Measurements from ENCODE around the gene ONECUT1. TPM values are rescaled to one million over a fixed set of nuclear protein-coding genes. Genes with fewer than 3 reads are reported as not detected.

The ONECUT1 gene
- total and polyA plus RNA-seq, 2 of the 8 experiments (the other 6 are each of a cell fraction or from before 2014, with no cell fraction given), result 0.65 to 6.4 TPM

DNA sequence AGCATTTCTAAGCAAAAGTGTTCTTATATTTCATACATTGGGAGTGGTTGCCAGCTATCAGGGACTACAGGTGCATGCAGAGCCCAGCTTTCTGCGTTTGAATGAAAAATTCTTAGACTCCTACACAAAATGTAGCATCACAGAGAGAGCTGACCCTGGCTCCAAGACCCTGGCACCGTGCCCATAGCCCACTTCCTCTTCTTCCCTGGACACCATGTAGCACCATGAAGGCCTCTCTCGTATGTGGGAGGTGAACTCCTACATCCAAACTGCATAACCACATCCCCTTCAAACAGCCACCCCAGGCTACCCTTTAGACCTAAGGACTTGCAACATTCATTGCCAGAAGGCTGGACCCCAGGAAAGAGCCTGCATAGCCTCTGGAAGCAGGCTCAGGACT, 75.2 kb downstream of the ONECUT1 start:
- Histone ChIP-seq H4K5ac (ENCODE audit: insufficient read length, low read depth, low read length) (no peak overlapping the region), H2BK12ac (ENCODE audit: low read depth, low read length) (no peak overlapping the region), H3K79me2 (ENCODE audit: control insufficient read depth in 1 of 2, insufficient read depth in 2 of 2, low read length in 2 of 2) (no peaks in the 10 kb centered on the region), H3K79me1 (ENCODE audit: low read depth, low read length) (no peaks in the 10 kb centered on the region), H3K14ac (ENCODE audit: insufficient read length) (no peak overlapping the region), H2AFZ (ENCODE audit: low read length) (no peak overlapping the region; the same call in 1 of the 2 replicates), H3K56ac (replicated peaks; ENCODE audit: insufficient read length, low read depth, low read length) (no peak overlapping the region), H3K23ac (ENCODE audit: insufficient read length) (no peak overlapping the region), H4K91ac (replicated peaks; ENCODE audit: insufficient read length, low read length) (no peak overlapping the region), H2AK5ac (ENCODE audit: low read depth, low read length) (no peak overlapping the region), H4K20me1 (replicated peaks in 1 of 2; ENCODE audit: control insufficient read depth in 1 of 2, insufficient read depth in 2 of 2, low read length in 2 of 2) (no peaks in the 10 kb centered on the region), H2BK5ac (ENCODE audit: low read depth, low read length) (no peak overlapping the region), H3K4ac (replicated peaks; ENCODE audit: insufficient read length, low read depth, low read length) (no peak overlapping the region), H3K4me2 (ENCODE audit: insufficient read depth in 1 of 2, low read depth in 2 of 2, low read length in 2 of 2) (no peak overlapping the region), H3K27ac (ENCODE audit: low read depth, low read length) (no peak overlapping the region), H3K27me3 (replicated peaks in 1 of 4; ENCODE audit: control insufficient read depth in 3 of 4, extremely low read depth in 1 of 4, insufficient read depth in 3 of 4, low read length in 3 of 4) (no peaks in the 10 kb centered on the region; a peak in 1 of 7 replicates), H3K9ac (replicated peaks in 1 of 4; ENCODE audit: extremely low read depth in 1 of 4, low read depth in 3 of 4, low read length in 3 of 4) (no peak overlapping the region), H3K23me2 (ENCODE audit: low read depth, low read length) (no peaks in the 10 kb centered on the region), H3K36me3 (ENCODE audit: control insufficient read depth in 2 of 4, insufficient read depth in 4 of 4, low read length in 3 of 4) (no peaks in the 10 kb centered on the region), H4K8ac (ENCODE audit: extremely low read depth, insufficient read depth, low read length) (no peak overlapping the region), H3K9me3 (ENCODE audit: insufficient read depth in 2 of 2, low read depth in 1 of 2, low read length in 1 of 2) (no peaks in the 10 kb centered on the region), H2BK15ac (ENCODE audit: low read length) (no peak overlapping the region), H3K18ac (ENCODE audit: extremely low read depth, low read length) (no peak overlapping the region), H3K4me1 (replicated peaks in 1 of 4; ENCODE audit: control insufficient read depth in 3 of 4, insufficient read depth in 4 of 4, low read length in 3 of 4) (peaks cover 0 to 3% (median 1%) of the 10 kb centered on the region in 4 experiments; a peak in 2 of 7 replicates), H2BK120ac (replicated peaks; ENCODE audit: low read depth, low read length) (no peak overlapping the region), H3K4me3 (ENCODE audit: extremely low read depth in 1 of 4, insufficient read depth in 2 of 4, low read depth in 3 of 4, low read length in 4 of 4) (no peak overlapping the region), H2BK20ac (ENCODE audit: low read length) (no peak overlapping the region)
- no peak for FAIRE-seq
- POLR2A ChIA-PET (ENCODE audit: partially characterized antibody), result no interaction called here
- CTCF ChIA-PET (ENCODE audit: partially characterized antibody), result interaction anchor here (0.6 to 0.9 kb wide), 2 partner anchors 186 to 249 kb away, joined by 4 read pairs; no protein-coding TSS in a partner anchor
- 86% methylated on average over 3 of the region's 3 CpGs; no CpG with 5 or more reads in 1 of the 2 experiments for WGBS, 2 experiments (ENCODE audit: extremely low coverage in 1 of 2, insufficient coverage in 1 of 2, insufficient read length in 1 of 2, insufficient replicate concordance in 2 of 2, low coverage in 1 of 2, low lambda C conversion rate in 2 of 2, missing lambda C conversion rate in 1 of 2)
- TF ChIP-seq CBX8 (IDR thresholded peaks at IDR 0.05; ENCODE audit: borderline replicate concordance, low read depth, low read length) (no peak), EP300 (IDR thresholded peaks at IDR 0.05; ENCODE audit: borderline replicate concordance in 1 of 2, low read depth in 2 of 2, low read length in 2 of 2) (no peak), HDAC2 (IDR thresholded peaks at IDR 0.05; ENCODE audit: borderline replicate concordance in 1 of 2, low read depth in 2 of 2, low read length in 2 of 2) (no peak), POLR2A (IDR thresholded peaks at IDR 0.05; ENCODE audit: control extremely low read depth in 1 of 2, low read depth in 2 of 2, low read length in 2 of 2) (no peak), POU5F1 (IDR thresholded peaks at IDR 0.05; ENCODE audit: low read depth, low read length) (no peak)
- no peak for DNase-seq (ENCODE audit: low read depth in 1 of 2, low spot score in 2 of 2)
